Osteocyte (in vitro differentiated cells): Measurements from ENCODE around the gene CPT2. TPM values are rescaled to one million over a fixed set of nuclear protein-coding genes. Genes with fewer than 3 reads are reported as not detected.
A peak's percentile ranks its signal among the peaks of the same experiment; 100 is the strongest.

Experiments used
- DNase-seq: peaks from one replicate; pipeline ENCODE4 v3.0.0; 2021; ENCODE audit warnings: mixed read lengths; ENCODE audit not compliant: unreplicated experiment; ENCODE audit errors: extremely low spot score
- H3K27ac Mint-ChIP-seq: one replicate; pipeline ENCODE4 v1.8.0; 2021; ENCODE audit warnings: mild to moderate bottlenecking, mixed read lengths; ENCODE audit not compliant: unreplicated experiment
- H3K27me3 Mint-ChIP-seq: one replicate; pipeline ENCODE4 v1.8.0; 2021; ENCODE audit warnings: mixed read lengths; ENCODE audit not compliant: unreplicated experiment
- H3K36me3 Mint-ChIP-seq: one replicate; pipeline ENCODE4 v1.8.0; 2021; ENCODE audit warnings: mixed read lengths; ENCODE audit not compliant: unreplicated experiment
- H3K4me1 Mint-ChIP-seq: one replicate; pipeline ENCODE4 v1.8.0; 2021; ENCODE audit warnings: mixed read lengths; ENCODE audit not compliant: unreplicated experiment
- H3K4me3 Mint-ChIP-seq: one replicate; pipeline ENCODE4 v1.8.0; 2021; ENCODE audit warnings: mild to moderate bottlenecking, moderate library complexity, mixed read lengths; ENCODE audit not compliant: unreplicated experiment
- H3K9me3 Mint-ChIP-seq: one replicate; pipeline ENCODE4 v1.8.0; 2021; ENCODE audit warnings: mixed read lengths; ENCODE audit not compliant: unreplicated experiment
- total RNA-seq: library from RNA; stranded (reverse); gene quantifications from 2 replicates; pipeline ENCODE4 v1.2.1, GENCODE V29; 2021
- TF ChIP-seq, protein P1 (sequence below): fragments of 200-600 bp; sonication (generic); IDR thresholded peaks from 2 replicates; pipeline ENCODE4 v1.5.0; 2021; ENCODE audit warnings: antibody characterized with exemption, mild to moderate bottlenecking, moderate library complexity

The CPT2 gene
- total RNA-seq, 1 donor from 2014 or later = 15.6 TPM

DNA sequence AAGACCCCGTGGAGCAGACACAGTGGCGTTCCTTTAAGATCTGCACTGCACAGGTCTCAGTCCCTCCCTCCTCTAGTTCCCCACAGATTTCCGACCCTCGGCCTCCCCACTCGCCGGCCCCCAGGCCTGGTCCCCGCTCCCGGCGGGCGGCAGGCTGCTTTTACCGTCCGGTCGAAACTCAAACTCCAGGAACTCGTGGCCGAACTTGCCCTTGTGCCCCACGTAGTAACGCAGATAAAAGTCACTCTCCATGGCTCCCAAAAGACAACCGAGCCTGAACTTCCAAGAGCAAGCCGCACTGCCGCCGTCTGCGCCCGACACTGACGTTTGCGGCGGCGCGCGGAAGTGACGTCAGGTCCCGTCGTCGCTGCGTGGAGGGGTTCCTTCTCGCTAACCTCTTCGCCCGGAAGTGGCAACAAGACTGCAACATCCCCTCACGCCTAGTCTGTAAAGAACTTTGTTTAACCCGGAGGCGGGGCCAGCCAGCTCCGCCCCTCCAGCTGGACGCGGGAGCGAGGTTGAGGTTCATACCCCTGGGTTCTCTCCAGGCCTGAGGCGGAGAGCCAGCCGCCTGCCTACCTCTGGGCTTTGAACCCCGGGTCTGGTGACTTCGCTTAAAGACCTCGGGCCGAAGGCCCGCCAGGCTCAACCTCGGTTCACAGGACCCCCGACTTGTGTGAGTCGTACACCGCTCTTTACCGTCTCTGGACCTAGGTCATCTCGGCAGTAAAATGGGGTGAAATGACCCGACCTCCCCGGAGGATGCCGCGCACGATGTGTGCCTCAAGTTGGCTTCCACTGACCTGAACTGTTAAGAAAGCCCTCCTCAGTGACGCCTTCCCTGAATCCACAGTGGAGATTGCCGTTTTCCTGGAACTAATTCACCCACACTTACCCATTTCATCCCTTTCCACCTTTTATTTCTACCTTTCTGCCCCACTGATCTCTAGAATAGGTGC, 41.9 kb downstream of the CPT2 start, which contains the start of gene MAGOH:
MAGOH (minus strand) TSS at position 322 of the 959 bp plus-strand sequence; CDS start at position 252, 70 bp downstream.
- peak; percentile 97 for DNase-seq
- Mint-ChIP-seq H3K4me1 (peaks cover 30% of the 10 kb centered on the region), H3K27ac (peak within 1 kb of the TSS; percentile 94), H3K36me3 (peaks cover 12% of the 10 kb centered on the region), H3K4me3 (peak within 1 kb of the TSS; percentile 96), H3K27me3 (no peaks in the 10 kb centered on the region), H3K9me3 (no peaks in the 10 kb centered on the region)
- TF ChIP-seq, protein P1, sequence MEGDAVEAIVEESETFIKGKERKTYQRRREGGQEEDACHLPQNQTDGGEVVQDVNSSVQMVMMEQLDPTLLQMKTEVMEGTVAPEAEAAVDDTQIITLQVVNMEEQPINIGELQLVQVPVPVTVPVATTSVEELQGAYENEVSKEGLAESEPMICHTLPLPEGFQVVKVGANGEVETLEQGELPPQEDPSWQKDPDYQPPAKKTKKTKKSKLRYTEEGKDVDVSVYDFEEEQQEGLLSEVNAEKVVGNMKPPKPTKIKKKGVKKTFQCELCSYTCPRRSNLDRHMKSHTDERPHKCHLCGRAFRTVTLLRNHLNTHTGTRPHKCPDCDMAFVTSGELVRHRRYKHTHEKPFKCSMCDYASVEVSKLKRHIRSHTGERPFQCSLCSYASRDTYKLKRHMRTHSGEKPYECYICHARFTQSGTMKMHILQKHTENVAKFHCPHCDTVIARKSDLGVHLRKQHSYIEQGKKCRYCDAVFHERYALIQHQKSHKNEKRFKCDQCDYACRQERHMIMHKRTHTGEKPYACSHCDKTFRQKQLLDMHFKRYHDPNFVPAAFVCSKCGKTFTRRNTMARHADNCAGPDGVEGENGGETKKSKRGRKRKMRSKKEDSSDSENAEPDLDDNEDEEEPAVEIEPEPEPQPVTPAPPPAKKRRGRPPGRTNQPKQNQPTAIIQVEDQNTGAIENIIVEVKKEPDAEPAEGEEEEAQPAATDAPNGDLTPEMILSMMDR = no peak

DNA sequence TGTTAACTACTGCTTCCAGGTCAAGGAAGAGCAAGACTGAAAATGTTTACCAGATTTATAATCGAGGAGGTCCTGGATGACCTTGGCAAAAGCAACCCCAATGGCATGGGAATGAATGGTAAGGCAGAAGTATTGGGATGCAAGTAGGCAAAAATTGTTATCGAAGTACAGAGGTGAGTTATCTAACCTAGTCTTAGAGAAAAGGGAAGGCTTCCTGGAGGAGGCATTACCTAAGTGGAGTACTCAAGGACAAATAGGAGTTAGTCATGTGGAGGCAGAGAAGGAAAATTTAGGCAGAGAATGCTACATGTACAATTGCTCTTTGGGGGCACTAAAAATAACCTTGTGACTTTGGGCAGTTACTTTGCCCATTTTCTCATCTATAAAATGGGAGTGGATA, 45.2 kb downstream of the CPT2 start:
- Mint-ChIP-seq H3K27ac (no peak overlapping the region), H3K27me3 (no peaks in the 10 kb centered on the region), H3K4me1 (peaks cover 20% of the 10 kb centered on the region), H3K36me3 (no peaks in the 10 kb centered on the region), H3K4me3 (no peak overlapping the region), H3K9me3 (no peaks in the 10 kb centered on the region)
- TF ChIP-seq, protein P1 = no peak
- no peak for DNase-seq

DNA sequence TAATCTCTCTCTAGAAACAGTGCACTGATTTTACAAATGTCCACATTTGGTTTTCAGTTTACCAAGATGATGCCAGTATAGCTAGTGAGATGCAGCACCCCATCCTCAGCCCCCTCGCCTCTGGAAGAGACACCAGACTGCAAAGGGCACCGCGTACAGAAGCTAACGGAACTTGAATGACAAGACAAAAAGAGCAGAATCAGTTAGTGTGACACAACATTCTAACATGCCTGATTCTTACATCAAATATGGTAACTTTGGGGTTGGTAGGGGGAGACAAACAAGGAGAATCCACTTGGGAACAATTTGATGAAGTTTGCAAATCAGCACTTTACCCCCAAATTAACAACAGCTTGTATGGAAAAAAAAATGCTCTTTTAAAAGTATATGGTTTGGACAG, 45.8 kb downstream of the CPT2 start:
- Mint-ChIP-seq H3K27ac (no peak overlapping the region), H3K4me3 (no peak overlapping the region), H3K36me3 (no peaks in the 10 kb centered on the region), H3K27me3 (no peaks in the 10 kb centered on the region), H3K4me1 (peaks cover 16% of the 10 kb centered on the region), H3K9me3 (no peaks in the 10 kb centered on the region)
- no peak for DNase-seq
- TF ChIP-seq, protein P1 = no peak

DNA sequence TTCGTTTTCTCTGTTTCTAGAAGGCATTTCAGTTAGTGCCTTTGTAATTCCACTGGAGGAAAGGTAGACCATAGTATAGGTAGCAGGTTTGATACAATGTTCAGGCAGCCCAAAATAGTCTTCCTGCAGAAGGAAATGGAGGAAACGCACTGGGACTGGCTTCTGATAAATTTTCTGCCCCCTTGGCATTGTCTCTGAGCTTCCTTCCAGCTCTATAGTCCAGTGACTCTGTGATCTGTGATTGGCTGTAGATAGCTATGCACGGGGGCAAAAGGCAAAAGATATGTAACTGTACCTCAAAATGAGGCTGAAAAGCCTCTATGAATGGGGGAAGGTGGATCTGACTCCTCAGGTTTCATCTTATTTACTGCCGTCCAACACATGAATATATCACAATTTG, 47.5 kb downstream of the CPT2 start:
- H3K9me3 Mint-ChIP-seq = no peaks in the 10 kb centered on the region

More for the DNA sequence above, 47.5 kb downstream of the CPT2 start:
- H3K4me3 Mint-ChIP-seq = no peak overlapping the region
- H3K36me3 Mint-ChIP-seq = no peaks in the 10 kb centered on the region
- H3K27me3 Mint-ChIP-seq = no peaks in the 10 kb centered on the region
- TF ChIP-seq, protein P1 = no peak
- no peak for DNase-seq
- no peak overlapping the region for H3K27ac Mint-ChIP-seq
- H3K4me1 Mint-ChIP-seq = peaks cover 2% of the 10 kb centered on the region
